ENCODE measurements around the gene LDB2. TPM values are rescaled to one million over a fixed set of nuclear protein-coding genes. Genes with fewer than 3 reads are reported as not detected.

Gene LDB2
- total and polyA plus RNA-seq, 2 experiments from 2014 or later = 48.6 to 80.1 TPM

GRCh38 chr4:16750216-16750615 is 148.2 kb downstream of the LDB2 start (continued):
- no peak for TF ChIP-seq REST (IDR thresholded peaks at IDR 0.05; ENCODE audit: unreplicated experiment)

GRCh38 chr4:16745887-16746286 is 152.6 kb downstream of the LDB2 start:
- no peaks in the 10 kb centered on the region for H3K4me1 ChIP-seq (ENCODE audit: insufficient read depth)
- H3K4me3 Mint-ChIP-seq = no peak overlapping the region
- H3K9me2 ChIP-seq (ENCODE audit: insufficient read depth) = no peaks in the 10 kb centered on the region; the same call in 1 of the 2 replicates
- no peaks in the 10 kb centered on the region for H3K36me3 ChIP-seq (ENCODE audit: insufficient read depth)
- TF ChIP-seq NANOG (IDR thresholded peaks at IDR 0.05; ENCODE audit: borderline replicate concordance) = no peak
- peaks cover 4% of the 10 kb centered on the region; the same call in 2 of the 3 replicates for H3K4me1 Mint-ChIP-seq
- H3K9me3 Mint-ChIP-seq = no peaks in the 10 kb centered on the region
- no peak overlapping the region for H3K4me2 ChIP-seq
- ATAC-seq = no peak
- H3K27me3 Mint-ChIP-seq (ENCODE audit: insufficient read depth, low read depth, poor library complexity) = no peaks in the 10 kb centered on the region
- no peak overlapping the region for H3K27ac ChIP-seq (ENCODE audit: low read depth)
- no peak for DNase-seq (ENCODE audit: low spot score)
- H2AFZ ChIP-seq = no peak overlapping the region
- 0 out of 2 replicates have a peak, but pooled peaks cover 6% of the 10 kb centered on the region for H3F3A ChIP-seq (replicated peaks; ENCODE audit: low read depth)
- no peaks in the 10 kb centered on the region for H3K36me3 Mint-ChIP-seq (ENCODE audit: low read depth)
- no peaks in the 10 kb centered on the region for H4K20me1 ChIP-seq (replicated peaks; ENCODE audit: insufficient read depth)
- no peaks in the 10 kb centered on the region for H3K27me3 ChIP-seq (ENCODE audit: insufficient read depth)
- H3K4me3 ChIP-seq = no peak overlapping the region
- no peak overlapping the region for H3K27ac Mint-ChIP-seq
- no peaks in the 10 kb centered on the region for H3K79me2 ChIP-seq (replicated peaks; ENCODE audit: insufficient read depth)

- no peaks in the 10 kb centered on the region; the same call in 1 of the 2 replicates for H3K9me2 ChIP-seq (ENCODE audit: insufficient read depth)
- H3K27ac ChIP-seq (ENCODE audit: low read depth) = no peak overlapping the region
- DNase-seq (ENCODE audit: low spot score) = no peak
- no peaks in the 10 kb centered on the region for H3K9me3 Mint-ChIP-seq
- H3K36me3 Mint-ChIP-seq (ENCODE audit: low read depth) = no peaks in the 10 kb centered on the region
- ATAC-seq = no peak
- 0 out of 2 replicates have a peak, but pooled peaks cover 6% of the 10 kb centered on the region for H3F3A ChIP-seq (replicated peaks; ENCODE audit: low read depth)
- no peak overlapping the region for H3K4me2 ChIP-seq
- no peaks in the 10 kb centered on the region for H3K79me2 ChIP-seq (replicated peaks; ENCODE audit: insufficient read depth)
- no peaks in the 10 kb centered on the region for H3K4me1 ChIP-seq (ENCODE audit: insufficient read depth)
- TF ChIP-seq EZH2 (IDR thresholded peaks at IDR 0.05; ENCODE audit: low read depth, unreplicated experiment) (no peak), JUNB (IDR thresholded peaks at IDR 0.05; ENCODE audit: unreplicated experiment) (no peak), ZNF462 (CRISPR knock-in tag; IDR thresholded peaks at IDR 0.05) (no peak), NANOG (IDR thresholded peaks at IDR 0.05; ENCODE audit: borderline replicate concordance) (no peak)
- H3K4me1 Mint-ChIP-seq = peaks cover 4% of the 10 kb centered on the region; the same call in 2 of the 3 replicates
- no peak overlapping the region for H3K4me3 Mint-ChIP-seq
- no peaks in the 10 kb centered on the region for H3K27me3 ChIP-seq (ENCODE audit: insufficient read depth)
- H3K27ac Mint-ChIP-seq = no peak overlapping the region; the same call in 1 of the 2 replicates
- H3K4me3 ChIP-seq = no peak overlapping the region
- no peaks in the 10 kb centered on the region for H3K27me3 Mint-ChIP-seq (ENCODE audit: insufficient read depth, low read depth, poor library complexity)
- H4K20me1 ChIP-seq (replicated peaks; ENCODE audit: insufficient read depth) = no peaks in the 10 kb centered on the region
- no peak overlapping the region for H2AFZ ChIP-seq
- H3K36me3 ChIP-seq (ENCODE audit: insufficient read depth) = no peaks in the 10 kb centered on the region
Measured at GRCh38 chr4:16745009-16745635, 153.3 kb downstream of the LDB2 start.
